GM12878 (cell line): Measurements from ENCODE around the gene IFIT2.

Experiments
- CHD2 ChIP-seq: IDR thresholded peaks from 2 replicates; pipeline ENCODE4 v1.6.1; 2011; ENCODE audit warnings: low read depth, low read length, improper control_type of control experiment, borderline replicate concordance
- JUNB ChIP-seq: IDR thresholded peaks from 2 replicates; pipeline ENCODE4 v1.6.1; 2016; ENCODE audit warnings: antibody characterized with exemption, mild to moderate bottlenecking
- JUND ChIP-seq: IDR thresholded peaks from 2 replicates; pipeline ENCODE4 v1.6.1; 2012; ENCODE audit warnings: low read depth, mild to moderate bottlenecking, low read length, improper control_type of control experiment, moderate library complexity
- MTA3 ChIP-seq: IDR thresholded peaks from 2 replicates; pipeline ENCODE4 v1.6.1; 2012; ENCODE audit warnings: low read length, inconsistent platforms, borderline replicate concordance
- NFYB ChIP-seq: IDR thresholded peaks from 2 replicates; pipeline ENCODE4 v1.6.1; 2011; ENCODE audit warnings: low read depth, mild to moderate bottlenecking, low read length, improper control_type of control experiment, moderate library complexity; ENCODE audit not compliant: insufficient read depth
- RCOR1 ChIP-seq: conservative IDR thresholded peaks from 2 replicates; pipeline ENCODE4 v1.6.1; 2012; ENCODE audit warnings: low read depth, low read length, improper control_type of control experiment
- RFX5 ChIP-seq: IDR thresholded peaks from 2 replicates; pipeline ENCODE4 v1.6.1; 2011; ENCODE audit warnings: low read depth, low read length, improper control_type of control experiment
- SIN3A ChIP-seq: IDR thresholded peaks from 2 replicates; pipeline ENCODE4 v1.6.1; 2012; ENCODE audit warnings: low read depth, low read length, improper control_type of control experiment
- TF ChIP-seq, protein P1 (sequence below), 3 experiments: IDR thresholded peaks in 2 of 3; conservative IDR thresholded peaks in 1 of 3; 2 replicates each; pipeline ENCODE4 v1.5.1; 2011; ENCODE audit warnings: low read depth in 3 of 3, low read length in 3 of 3, mild to moderate bottlenecking in 3 of 3, control low read depth in 2 of 3, moderate library complexity in 2 of 3, inconsistent platforms in 1 of 3, mixed read lengths in 1 of 3; ENCODE audit not compliant: control insufficient read depth in 2 of 3, insufficient read depth in 1 of 3; ENCODE audit errors: extremely low read depth in 1 of 3
- TF ChIP-seq, protein P2 (sequence below): IDR thresholded peaks from 2 replicates; pipeline ENCODE4 v1.6.1; 2012; ENCODE audit warnings: low read depth, low read length, improper control_type of control experiment

DNA sequence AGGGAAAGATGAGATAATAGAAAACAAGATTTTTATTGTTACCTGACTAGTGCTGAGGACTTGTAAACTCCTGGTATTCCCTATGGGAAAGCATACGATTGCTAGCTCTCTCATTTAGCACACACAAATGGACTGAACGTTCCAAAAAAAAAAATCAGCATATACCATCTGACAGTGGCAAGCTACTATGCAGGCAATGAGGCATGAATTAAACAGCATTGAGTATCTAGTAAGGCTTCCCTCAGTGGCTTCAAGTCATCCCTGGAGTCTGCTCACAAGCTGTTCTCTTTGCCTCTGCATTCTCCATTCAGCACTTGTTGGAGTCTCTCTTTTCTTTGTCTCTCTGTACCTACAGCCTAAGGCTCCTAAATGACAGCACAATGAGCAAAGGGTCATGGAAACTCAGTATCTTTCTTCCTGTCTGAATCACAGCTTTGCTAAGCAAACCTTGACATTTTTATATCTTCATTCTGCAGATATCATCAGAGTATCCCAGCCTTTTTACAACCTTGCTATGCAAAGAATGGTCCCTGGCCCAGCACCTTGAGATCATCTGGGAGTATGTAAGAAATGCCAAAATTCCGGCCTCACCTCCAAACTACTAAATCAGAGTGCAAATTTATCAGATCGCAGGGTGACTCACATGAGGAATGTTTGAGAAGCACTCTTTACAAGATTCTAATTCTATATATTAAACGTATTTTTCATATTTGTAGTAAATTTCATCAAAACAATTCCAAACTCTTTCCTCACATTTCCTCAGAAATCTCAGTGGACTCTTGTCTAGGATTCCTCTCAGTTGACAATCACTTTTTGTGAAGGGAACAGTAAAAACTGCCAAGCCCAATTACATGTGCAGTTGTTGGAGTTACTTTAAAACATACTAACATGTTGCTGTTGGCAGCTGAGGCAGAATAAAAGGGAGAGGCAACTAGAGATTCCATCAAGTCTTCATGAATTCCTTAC is 39.5 kb upstream of the IFIT2 start:
- TF ChIP-seq NFYB (no peak), RFX5 (no peak), SIN3A (no peak), JUND (no peak), CHD2 (no peak), RCOR1 (no peak), JUNB (no peak), MTA3 (no peak)
- TF ChIP-seq, protein P1, sequence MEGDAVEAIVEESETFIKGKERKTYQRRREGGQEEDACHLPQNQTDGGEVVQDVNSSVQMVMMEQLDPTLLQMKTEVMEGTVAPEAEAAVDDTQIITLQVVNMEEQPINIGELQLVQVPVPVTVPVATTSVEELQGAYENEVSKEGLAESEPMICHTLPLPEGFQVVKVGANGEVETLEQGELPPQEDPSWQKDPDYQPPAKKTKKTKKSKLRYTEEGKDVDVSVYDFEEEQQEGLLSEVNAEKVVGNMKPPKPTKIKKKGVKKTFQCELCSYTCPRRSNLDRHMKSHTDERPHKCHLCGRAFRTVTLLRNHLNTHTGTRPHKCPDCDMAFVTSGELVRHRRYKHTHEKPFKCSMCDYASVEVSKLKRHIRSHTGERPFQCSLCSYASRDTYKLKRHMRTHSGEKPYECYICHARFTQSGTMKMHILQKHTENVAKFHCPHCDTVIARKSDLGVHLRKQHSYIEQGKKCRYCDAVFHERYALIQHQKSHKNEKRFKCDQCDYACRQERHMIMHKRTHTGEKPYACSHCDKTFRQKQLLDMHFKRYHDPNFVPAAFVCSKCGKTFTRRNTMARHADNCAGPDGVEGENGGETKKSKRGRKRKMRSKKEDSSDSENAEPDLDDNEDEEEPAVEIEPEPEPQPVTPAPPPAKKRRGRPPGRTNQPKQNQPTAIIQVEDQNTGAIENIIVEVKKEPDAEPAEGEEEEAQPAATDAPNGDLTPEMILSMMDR (IDR thresholded peaks at IDR 0.05 in 2 of 3, conservative IDR thresholded peaks at IDR 0.05 in 1 of 3; ENCODE audit: control insufficient read depth in 2 of 3, extremely low read depth in 1 of 3, insufficient read depth in 1 of 3, low read depth in 3 of 3, low read length in 3 of 3), result no peak
- TF ChIP-seq, protein P2, sequence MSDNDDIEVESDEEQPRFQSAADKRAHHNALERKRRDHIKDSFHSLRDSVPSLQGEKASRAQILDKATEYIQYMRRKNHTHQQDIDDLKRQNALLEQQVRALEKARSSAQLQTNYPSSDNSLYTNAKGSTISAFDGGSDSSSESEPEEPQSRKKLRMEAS, result no peak
